ENCODE measurements around the gene ERP44. TPM values are rescaled to one million over a fixed set of nuclear protein-coding genes. Genes with fewer than 3 reads are reported as not detected.

The ERP44 gene
- total RNA-seq, 1 donor = 19.4 TPM

DNA sequence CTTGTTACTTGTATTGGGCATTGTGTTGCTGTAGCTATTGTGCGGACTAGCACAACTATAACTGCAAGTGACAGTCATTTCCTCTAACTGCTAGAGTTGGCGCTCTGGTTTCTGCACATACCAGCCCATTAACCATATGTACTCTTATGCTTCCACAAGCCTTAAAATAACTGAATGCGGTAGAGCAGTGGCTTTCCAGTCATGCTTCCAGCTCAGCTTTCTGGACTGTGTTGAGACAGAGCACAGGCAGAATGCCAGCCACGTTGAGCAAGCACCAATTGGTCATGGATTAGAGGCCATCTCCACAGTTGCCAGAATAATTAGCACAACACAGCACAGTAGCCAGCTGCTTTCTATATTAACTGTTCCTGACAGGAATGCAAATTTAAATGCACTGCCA lies 12.4 kb upstream of the ERP44 start:
- no peak overlapping the region for H3K4me3 ChIP-seq (ENCODE audit: low read depth, low read length)
- TF ChIP-seq, protein P1, sequence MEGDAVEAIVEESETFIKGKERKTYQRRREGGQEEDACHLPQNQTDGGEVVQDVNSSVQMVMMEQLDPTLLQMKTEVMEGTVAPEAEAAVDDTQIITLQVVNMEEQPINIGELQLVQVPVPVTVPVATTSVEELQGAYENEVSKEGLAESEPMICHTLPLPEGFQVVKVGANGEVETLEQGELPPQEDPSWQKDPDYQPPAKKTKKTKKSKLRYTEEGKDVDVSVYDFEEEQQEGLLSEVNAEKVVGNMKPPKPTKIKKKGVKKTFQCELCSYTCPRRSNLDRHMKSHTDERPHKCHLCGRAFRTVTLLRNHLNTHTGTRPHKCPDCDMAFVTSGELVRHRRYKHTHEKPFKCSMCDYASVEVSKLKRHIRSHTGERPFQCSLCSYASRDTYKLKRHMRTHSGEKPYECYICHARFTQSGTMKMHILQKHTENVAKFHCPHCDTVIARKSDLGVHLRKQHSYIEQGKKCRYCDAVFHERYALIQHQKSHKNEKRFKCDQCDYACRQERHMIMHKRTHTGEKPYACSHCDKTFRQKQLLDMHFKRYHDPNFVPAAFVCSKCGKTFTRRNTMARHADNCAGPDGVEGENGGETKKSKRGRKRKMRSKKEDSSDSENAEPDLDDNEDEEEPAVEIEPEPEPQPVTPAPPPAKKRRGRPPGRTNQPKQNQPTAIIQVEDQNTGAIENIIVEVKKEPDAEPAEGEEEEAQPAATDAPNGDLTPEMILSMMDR (IDR thresholded peaks at IDR 0.05; ENCODE audit: insufficient read depth, low read length) = no peak
- peak; percentile 95 for DNase-seq (ENCODE audit: low read depth)

DNA sequence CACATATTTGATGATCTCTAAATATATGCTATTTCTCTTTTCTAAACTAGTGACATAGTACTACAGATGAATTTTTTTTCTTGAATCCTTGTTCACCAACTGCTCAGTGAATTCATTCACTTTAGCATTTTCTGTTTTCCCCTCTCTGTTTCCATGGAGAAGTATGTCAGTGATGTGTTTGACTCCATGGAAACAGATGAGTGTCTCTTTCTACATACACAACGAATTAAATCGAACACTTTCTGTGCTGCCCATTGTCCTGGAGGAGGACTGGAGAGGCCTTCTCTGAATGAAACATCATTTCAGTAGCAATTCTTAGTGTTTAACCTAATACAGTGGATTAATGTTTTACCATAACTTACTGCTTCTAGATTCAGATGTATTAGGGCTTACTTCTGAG lies 9.8 kb upstream of the ERP44 start:
- no peak for DNase-seq (ENCODE audit: low read depth)
- TF ChIP-seq, protein P1 (IDR thresholded peaks at IDR 0.05; ENCODE audit: insufficient read depth, low read length) = no peak
- H3K4me3 ChIP-seq (ENCODE audit: low read depth, low read length) = no peak overlapping the region

DNA sequence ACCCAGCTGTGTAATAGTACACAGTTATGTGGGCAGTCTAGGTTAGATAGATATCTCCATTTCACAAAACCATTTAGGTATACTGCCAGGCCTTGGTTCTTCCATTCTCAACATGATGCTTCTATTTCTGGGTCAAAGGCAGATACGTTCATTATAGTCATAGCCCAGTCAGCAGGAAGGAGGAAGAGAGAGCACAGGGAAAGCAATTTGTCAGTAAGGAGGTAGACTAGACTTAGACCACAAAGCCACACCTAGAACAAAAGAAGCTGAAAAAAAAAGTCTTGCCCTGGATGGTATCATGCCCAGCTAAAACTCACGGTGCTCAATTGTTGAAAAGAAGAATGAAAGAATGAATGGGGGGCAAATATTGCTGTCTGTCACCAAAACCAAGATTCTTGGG lies 7.8 kb upstream of the ERP44 start:
- H3K4me3 ChIP-seq (ENCODE audit: low read depth, low read length) = no peak overlapping the region
- no peak for DNase-seq (ENCODE audit: low read depth)
- TF ChIP-seq, protein P1 (IDR thresholded peaks at IDR 0.05; ENCODE audit: insufficient read depth, low read length) = no peak

DNA sequence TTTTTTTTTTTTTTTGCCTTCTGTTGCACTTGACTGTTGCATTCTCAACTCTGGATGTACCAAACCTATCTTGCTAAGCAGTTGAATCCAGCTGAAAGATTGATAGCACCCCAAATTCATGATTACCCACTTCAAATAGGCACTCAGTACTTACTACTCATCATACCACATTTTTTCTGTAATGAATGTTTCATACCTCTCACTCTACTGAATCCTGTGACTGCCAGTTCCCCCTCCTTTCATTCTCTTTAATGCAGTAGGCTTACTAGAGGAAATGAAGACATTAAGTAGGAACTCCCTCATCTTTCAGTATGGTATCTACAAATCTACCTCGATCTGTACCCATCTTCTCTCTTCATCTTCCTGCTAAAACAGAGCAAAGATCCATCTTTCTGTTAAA lies 7.1 kb upstream of the ERP44 start:
- TF ChIP-seq, protein P1 (IDR thresholded peaks at IDR 0.05; ENCODE audit: insufficient read depth, low read length) = no peak
- no peak for DNase-seq (ENCODE audit: low read depth)
- H3K4me3 ChIP-seq (ENCODE audit: low read depth, low read length) = no peak overlapping the region

DNA sequence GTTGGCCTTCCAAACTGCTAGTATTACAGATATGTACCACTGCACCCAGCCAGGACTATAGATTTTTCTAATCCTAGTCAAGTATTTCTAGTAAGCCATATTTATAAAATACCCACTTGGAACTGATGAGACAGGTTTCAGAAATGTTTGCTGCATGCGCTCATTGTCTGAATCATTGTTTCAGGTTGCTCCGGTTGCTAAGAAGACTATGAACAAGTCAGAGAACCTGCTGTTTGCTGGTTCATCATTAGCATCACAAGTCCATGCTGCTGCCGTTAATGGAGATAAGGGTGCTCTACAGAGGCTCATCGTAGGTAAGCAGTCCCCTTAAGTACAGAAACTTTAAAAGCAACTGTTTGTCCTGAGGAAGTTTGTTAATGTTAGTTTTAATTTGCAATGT lies 5.5 kb upstream of the ERP44 start:
- no peak for DNase-seq (ENCODE audit: low read depth)
- TF ChIP-seq, protein P1 (IDR thresholded peaks at IDR 0.05; ENCODE audit: insufficient read depth, low read length) = no peak
- H3K4me3 ChIP-seq (ENCODE audit: low read depth, low read length) = no peak overlapping the region

DNA sequence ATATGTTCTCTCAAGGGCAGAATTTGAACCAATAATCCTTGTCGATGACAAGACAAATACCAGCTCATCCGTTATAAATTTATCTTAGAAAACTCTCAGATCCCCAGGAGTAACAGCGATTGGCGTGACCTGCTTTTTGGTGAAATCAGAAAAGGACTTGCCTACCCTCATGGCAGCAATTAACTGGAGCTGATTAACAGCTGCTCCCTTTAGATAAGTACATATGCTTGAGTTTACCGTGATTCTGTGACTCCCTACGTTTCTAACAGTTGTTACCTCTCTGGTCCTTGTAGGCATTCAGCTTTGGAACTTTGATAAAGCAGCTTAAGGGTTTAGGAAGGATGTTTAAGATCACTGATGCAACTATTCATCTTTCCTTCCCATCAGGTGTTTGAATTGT lies 2.8 kb upstream of the ERP44 start:
- TF ChIP-seq, protein P1 (IDR thresholded peaks at IDR 0.05; ENCODE audit: insufficient read depth, low read length) = no peak
- no peak overlapping the region for H3K4me3 ChIP-seq (ENCODE audit: low read depth, low read length)
- no peak for DNase-seq (ENCODE audit: low read depth)

DNA sequence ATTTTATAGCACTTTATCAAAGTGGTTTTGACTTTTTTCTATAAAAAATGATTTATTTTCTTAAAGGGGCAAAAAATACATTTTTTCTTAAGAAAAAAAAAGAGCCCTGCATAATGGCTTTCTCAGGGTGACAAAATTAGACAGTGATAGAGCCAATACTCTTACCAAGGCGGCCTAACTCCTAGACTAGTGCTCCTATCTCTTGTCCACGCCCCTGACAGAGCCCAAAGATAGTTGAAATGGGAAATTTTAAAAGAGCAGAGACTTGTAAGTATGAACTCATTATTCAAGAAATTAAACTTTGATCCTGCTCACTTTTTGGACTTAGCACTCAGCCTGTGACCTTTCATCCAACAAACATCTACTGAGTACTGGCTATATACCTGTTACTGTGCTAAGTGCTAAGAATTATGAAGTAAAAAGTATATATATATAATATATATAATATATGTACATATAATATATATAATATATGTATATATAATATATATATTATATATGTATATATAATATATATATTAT lies 1.4 kb upstream of the ERP44 start:
- peak overlapping the region; percentile 81 for H3K4me3 ChIP-seq (ENCODE audit: low read depth, low read length)
- TF ChIP-seq, protein P1 (IDR thresholded peaks at IDR 0.05; ENCODE audit: insufficient read depth, low read length) = no peak
- DNase-seq (ENCODE audit: low read depth) = no peak

All from fibroblast of the aortic adventitia (primary cell).